ENCODE measurements around the gene NPFFR1.

The NPFFR1 gene

GRCh38 chr10:70315276-70315675 lies 31.5 kb upstream of the NPFFR1 start:
- DNase-seq: no peak

- no peak for DNase-seq
Measured at GRCh38 chr10:70312972-70313371, 29.2 kb upstream of the NPFFR1 start.

GRCh38 chr10:70312249-70312648 lies 28.4 kb upstream of the NPFFR1 start:
- no peak for DNase-seq

GRCh38 chr10:70311698-70312097 lies 27.9 kb upstream of the NPFFR1 start:
- DNase-seq: no peak

- no peak for DNase-seq
Measured at GRCh38 chr10:70309661-70310060, 25.9 kb upstream of the NPFFR1 start.

- DNase-seq: no peak
Measured at GRCh38 chr10:70308121-70309060, 24.6 kb upstream of the NPFFR1 start.

- no peak for DNase-seq
Measured at GRCh38 chr10:70306886-70307520, 23.2 kb upstream of the NPFFR1 start.

GRCh38 chr10:70306181-70306705 lies 22.4 kb upstream of the NPFFR1 start:
- DNase-seq: no peak

GRCh38 chr10:70303730-70304129 lies 19.9 kb upstream of the NPFFR1 start:
- no peak for DNase-seq

GRCh38 chr10:70302292-70302691 lies 18.5 kb upstream of the NPFFR1 start:
- no peak for DNase-seq

- DNase-seq: no peak
Measured at GRCh38 chr10:70300908-70301597, 17.2 kb upstream of the NPFFR1 start.

- no peak for DNase-seq
Measured at GRCh38 chr10:70300461-70300860, 16.7 kb upstream of the NPFFR1 start.

- DNase-seq: no peak
Measured at GRCh38 chr10:70299876-70300275, 16.1 kb upstream of the NPFFR1 start.

GRCh38 chr10:70298393-70298792 lies 14.6 kb upstream of the NPFFR1 start:
- DNase-seq: no peak

GRCh38 chr10:70297224-70297623 lies 13.4 kb upstream of the NPFFR1 start:
- DNase-seq: no peak

GRCh38 chr10:70296406-70296899 lies 12.6 kb upstream of the NPFFR1 start:
- DNase-seq: no peak

- no peak for DNase-seq
Measured at GRCh38 chr10:70295926-70296325, 12.1 kb upstream of the NPFFR1 start.

- no peak for DNase-seq
Measured at GRCh38 chr10:70295321-70295720, 11.5 kb upstream of the NPFFR1 start.

- DNase-seq: no peak
Measured at GRCh38 chr10:70293169-70293843, 9.5 kb upstream of the NPFFR1 start.

GRCh38 chr10:70292004-70292403 lies 8.2 kb upstream of the NPFFR1 start:
- no peak for DNase-seq

GRCh38 chr10:70289739-70290138 lies 5.9 kb upstream of the NPFFR1 start:
- no peak for DNase-seq

- no peak for DNase-seq
Measured at GRCh38 chr10:70286616-70287015, 2.8 kb upstream of the NPFFR1 start.

- DNase-seq: no peak
Measured at GRCh38 chr10:70285476-70285831, 1.6 kb upstream of the NPFFR1 start.
